Caco-2 (cell line): ENCODE data around the gene CLVS2. TPM values are rescaled to one million over a fixed set of nuclear protein-coding genes. Genes with fewer than 3 reads are reported as not detected.

Experiments
- BruUV-seq: library from RNA; stranded (reverse); fragments of 400-500 nt; replicated peaks from 2 replicates; lab custom pipeline; 2021; lab: Mats Ljungman, UMichigan
- CTCF ChIA-PET: fragments of 300-600 bp; sonication (Branson Sonifier 250); formaldehyde crosslinking; loops from one replicate; lab custom pipeline; 2022; ENCODE audit warnings: antibody characterized with exemption; lab: Charles Lee
- POLR2A ChIA-PET: fragments of 300-600 bp; sonication (Branson Sonifier 250); formaldehyde crosslinking; loops from one replicate; lab custom pipeline; 2022; ENCODE audit warnings: antibody characterized with exemption; lab: Charles Lee
- DNase-seq, 2 experiments: peaks; one replicate each; pipeline versions ENCODE4 v3.0.0 to v3.0.0-alpha.2; 2020 to 2022
- H3K27me3 ChIP-seq: replicated peaks from 2 replicates; pipeline ENCODE4 v1.6.0; 2011; ENCODE audit warnings: low read length; ENCODE audit not compliant: control insufficient read depth, insufficient read depth
- H3K36me3 ChIP-seq: 2 replicates; pipeline ENCODE4 v1.5.1; 2011; ENCODE audit warnings: low read length; ENCODE audit not compliant: control insufficient read depth, insufficient read depth
- H3K4me1 ChIP-seq: fragments of 250-450 bp; sonication (Bioruptor Pico); 2 replicates; pipeline ENCODE4 v1.5.1; 2020; ENCODE audit warnings: mild to moderate bottlenecking
- H3K4me3 ChIP-seq: 2 replicates; pipeline ENCODE4 v1.5.1; 2011; ENCODE audit warnings: low read depth, mild to moderate bottlenecking, control low read depth, low read length
- H3K9me3 ChIP-seq: fragments of 250-450 bp; sonication (Bioruptor Pico); 2 replicates; pipeline ENCODE4 v1.5.1; 2020; ENCODE audit warnings: mild to moderate bottlenecking, moderate library complexity
- H3K27ac Mint-ChIP-seq: one replicate; pipeline ENCODE4 v1.8.0; 2022; ENCODE audit warnings: mixed read lengths; ENCODE audit not compliant: unreplicated experiment
- H3K27me3 Mint-ChIP-seq: one replicate; pipeline ENCODE4 v1.8.0; 2022; ENCODE audit warnings: mixed read lengths; ENCODE audit not compliant: insufficient read depth, unreplicated experiment
- H3K36me3 Mint-ChIP-seq: one replicate; pipeline ENCODE4 v1.8.0; 2022; ENCODE audit warnings: mild to moderate bottlenecking, mixed read lengths; ENCODE audit not compliant: insufficient read depth, unreplicated experiment
- H3K4me1 Mint-ChIP-seq: one replicate; pipeline ENCODE4 v1.8.0; 2022; ENCODE audit warnings: low read depth, mixed read lengths; ENCODE audit not compliant: unreplicated experiment
- H3K4me3 Mint-ChIP-seq: one replicate; pipeline ENCODE4 v1.8.0; 2022; ENCODE audit warnings: mild to moderate bottlenecking, moderate library complexity, mixed read lengths; ENCODE audit not compliant: unreplicated experiment
- H3K9me3 Mint-ChIP-seq: one replicate; pipeline ENCODE4 v1.8.0; 2022; ENCODE audit warnings: mixed read lengths; ENCODE audit not compliant: unreplicated experiment
- CTCF ChIP-seq, 2 experiments: fragments of 200-600 bp in 1 of 2; IDR thresholded peaks; 1 replicate in 1 of 2; 2 replicates in 1 of 2; pipeline versions ENCODE4 v1.5.1 to v1.8.0; 2011 to 2022; ENCODE audit warnings: antibody characterized with exemption in 1 of 2, control low read depth in 1 of 2, inconsistent platforms in 1 of 2, low read depth in 1 of 2, low read length in 1 of 2, mild to moderate bottlenecking in 1 of 2, moderate library complexity in 1 of 2; ENCODE audit not compliant: insufficient read depth in 1 of 2, severe bottlenecking in 1 of 2, unreplicated experiment in 1 of 2
- intact Hi-C: fragments of 100-400 bp; cut with micrococcal nuclease; formaldehyde crosslinking; loops from one replicate; pipeline ENCODE4 v1.10.0; 2022; ENCODE audit not compliant: unreplicated experiment
- total RNA-seq: library from RNA; stranded (reverse); gene quantifications from 2 replicates; pipeline ENCODE4 v1.2.3, GENCODE V29; 2022

CLVS2 gene
- total RNA-seq, 1 experiment from 2014 or later = not detected

- Mint-ChIP-seq H3K27me3 (peaks cover 6% of the 10 kb centered on the region), H3K9me3 (no peaks in the 10 kb centered on the region), H3K36me3 (no peaks in the 10 kb centered on the region), H3K4me3 (no peak overlapping the region), H3K4me1 (no peaks in the 10 kb centered on the region), H3K27ac (no peak overlapping the region)
- ChIA-PET CTCF (no interaction called here), POLR2A (no interaction called here)
- H3K36me3 ChIP-seq = no peaks in the 10 kb centered on the region
- no peak for DNase-seq
- intact Hi-C loops = no loop called here
- H3K4me3 ChIP-seq = no peak overlapping the region
- no peaks in the 10 kb centered on the region for H3K4me1 ChIP-seq
- no peak for TF ChIP-seq CTCF (IDR thresholded peaks at IDR 0.05; ENCODE audit: insufficient read depth in 1 of 2, low read depth in 1 of 2, low read length in 1 of 2, severe bottlenecking in 1 of 2, unreplicated experiment in 1 of 2)
- no peaks in the 10 kb centered on the region for H3K9me3 ChIP-seq
- H3K27me3 ChIP-seq = no peaks in the 10 kb centered on the region
- BruUV-seq = no TSS peak
These were observed 48.4 kb downstream of the CLVS2 start for GRCh38 chr6:123044341-123044860.

- H3K9me3 ChIP-seq = no peaks in the 10 kb centered on the region
- CTCF ChIA-PET = no interaction called here
- H3K4me1 ChIP-seq = 0 out of 2 replicates have a peak, but pooled peaks cover 9% of the 10 kb centered on the region
- POLR2A ChIA-PET = no interaction called here
- no peaks in the 10 kb centered on the region for H3K27me3 ChIP-seq
- DNase-seq = no peak
- intact Hi-C loops = no loop called here
- BruUV-seq = no TSS peak
- Mint-ChIP-seq H3K9me3 (no peaks in the 10 kb centered on the region), H3K27ac (no peak overlapping the region), H3K27me3 (no peaks in the 10 kb centered on the region), H3K36me3 (no peaks in the 10 kb centered on the region), H3K4me3 (no peak overlapping the region), H3K4me1 (no peaks in the 10 kb centered on the region)
- H3K4me3 ChIP-seq = no peak overlapping the region
- TF ChIP-seq CTCF (IDR thresholded peaks at IDR 0.05; ENCODE audit: insufficient read depth in 1 of 2, low read depth in 1 of 2, low read length in 1 of 2, severe bottlenecking in 1 of 2, unreplicated experiment in 1 of 2) = no peak
- no peaks in the 10 kb centered on the region for H3K36me3 ChIP-seq
These were observed 57.7 kb downstream of the CLVS2 start for GRCh38 chr6:123053602-123054225.

- BruUV-seq = no TSS peak
These were observed 59.2 kb downstream of the CLVS2 start for GRCh38 chr6:123055256-123055655.

More at GRCh38 chr6:123055256-123055655, 59.2 kb downstream of the CLVS2 start:
- POLR2A ChIA-PET = no interaction called here
- no peaks in the 10 kb centered on the region for H3K27me3 ChIP-seq
- H3K4me1 ChIP-seq = 0 out of 2 replicates have a peak, but pooled peaks cover 9% of the 10 kb centered on the region
- no peaks in the 10 kb centered on the region for H3K36me3 Mint-ChIP-seq
- no peaks in the 10 kb centered on the region for H3K36me3 ChIP-seq
- intact Hi-C loops = no loop called here
- no peaks in the 10 kb centered on the region for H3K9me3 ChIP-seq
- H3K9me3 Mint-ChIP-seq = no peaks in the 10 kb centered on the region
- H3K27me3 Mint-ChIP-seq = no peaks in the 10 kb centered on the region
- peaks cover 4% of the 10 kb centered on the region for H3K4me1 Mint-ChIP-seq
- no peak for TF ChIP-seq CTCF (IDR thresholded peaks at IDR 0.05; ENCODE audit: insufficient read depth in 1 of 2, low read depth in 1 of 2, low read length in 1 of 2, severe bottlenecking in 1 of 2, unreplicated experiment in 1 of 2)
- H3K4me3 Mint-ChIP-seq = no peak overlapping the region
- CTCF ChIA-PET = no interaction called here
- H3K27ac Mint-ChIP-seq = no peak overlapping the region
- H3K4me3 ChIP-seq = no peak overlapping the region
- no peak for DNase-seq
